Measurements from ENCODE around the gene PWWP2B.

The PWWP2B gene

GRCh38 chr10:132447446-132448247 lies 50.6 kb downstream of the PWWP2B start:
- DNase-seq (ENCODE audit: low spot score) = peak; percentile 38

- peak; percentile 78 for DNase-seq (ENCODE audit: low spot score)
Measured at GRCh38 chr10:132448248-132448731, 51.3 kb downstream of the PWWP2B start.

GRCh38 chr10:132449051-132449810 lies 52.2 kb downstream of the PWWP2B start:
- peak; percentile 14 for DNase-seq (ENCODE audit: low spot score)

- DNase-seq (ENCODE audit: low spot score) = no peak
Measured at GRCh38 chr10:132449811-132450181, 52.8 kb downstream of the PWWP2B start.

GRCh38 chr10:132450466-132450824 lies 53.4 kb downstream of the PWWP2B start:
- DNase-seq (ENCODE audit: low spot score) = no peak

GRCh38 chr10:132450825-132451505 lies 54.0 kb downstream of the PWWP2B start:
- DNase-seq (ENCODE audit: low spot score) = no peak

GRCh38 chr10:132451506-132452215 lies 54.7 kb downstream of the PWWP2B start:
- no peak for DNase-seq (ENCODE audit: low spot score)

GRCh38 chr10:132452216-132452650 lies 55.2 kb downstream of the PWWP2B start:
- no peak for DNase-seq (ENCODE audit: low spot score)

GRCh38 chr10:132452651-132453469 lies 55.9 kb downstream of the PWWP2B start:
- DNase-seq (ENCODE audit: low spot score) = peak; percentile 76

- DNase-seq (ENCODE audit: low spot score) = no peak
Measured at GRCh38 chr10:132453470-132453861, 56.5 kb downstream of the PWWP2B start.

GRCh38 chr10:132454296-132455198 lies 57.5 kb downstream of the PWWP2B start:
- no peak for DNase-seq (ENCODE audit: low spot score)

- DNase-seq (ENCODE audit: low spot score) = no peak
Measured at GRCh38 chr10:132455441-132455971, 58.5 kb downstream of the PWWP2B start.

GRCh38 chr10:132455986-132456847 lies 59.2 kb downstream of the PWWP2B start:
- no peak for DNase-seq (ENCODE audit: low spot score)

GRCh38 chr10:132456881-132457280 lies 59.9 kb downstream of the PWWP2B start:
- no peak for DNase-seq (ENCODE audit: low spot score)

GRCh38 chr10:132457328-132458070 lies 60.5 kb downstream of the PWWP2B start:
- no peak for DNase-seq (ENCODE audit: low spot score)

- no peak for DNase-seq (ENCODE audit: low spot score)
Measured at GRCh38 chr10:132458071-132458585, 61.1 kb downstream of the PWWP2B start.

GRCh38 chr10:132458586-132459300 lies 61.7 kb downstream of the PWWP2B start:
- peak; percentile 32 for DNase-seq (ENCODE audit: low spot score)

All from LoVo (cell line).